Measurements from ENCODE around the gene APCDD1.

Gene APCDD1

DNA sequence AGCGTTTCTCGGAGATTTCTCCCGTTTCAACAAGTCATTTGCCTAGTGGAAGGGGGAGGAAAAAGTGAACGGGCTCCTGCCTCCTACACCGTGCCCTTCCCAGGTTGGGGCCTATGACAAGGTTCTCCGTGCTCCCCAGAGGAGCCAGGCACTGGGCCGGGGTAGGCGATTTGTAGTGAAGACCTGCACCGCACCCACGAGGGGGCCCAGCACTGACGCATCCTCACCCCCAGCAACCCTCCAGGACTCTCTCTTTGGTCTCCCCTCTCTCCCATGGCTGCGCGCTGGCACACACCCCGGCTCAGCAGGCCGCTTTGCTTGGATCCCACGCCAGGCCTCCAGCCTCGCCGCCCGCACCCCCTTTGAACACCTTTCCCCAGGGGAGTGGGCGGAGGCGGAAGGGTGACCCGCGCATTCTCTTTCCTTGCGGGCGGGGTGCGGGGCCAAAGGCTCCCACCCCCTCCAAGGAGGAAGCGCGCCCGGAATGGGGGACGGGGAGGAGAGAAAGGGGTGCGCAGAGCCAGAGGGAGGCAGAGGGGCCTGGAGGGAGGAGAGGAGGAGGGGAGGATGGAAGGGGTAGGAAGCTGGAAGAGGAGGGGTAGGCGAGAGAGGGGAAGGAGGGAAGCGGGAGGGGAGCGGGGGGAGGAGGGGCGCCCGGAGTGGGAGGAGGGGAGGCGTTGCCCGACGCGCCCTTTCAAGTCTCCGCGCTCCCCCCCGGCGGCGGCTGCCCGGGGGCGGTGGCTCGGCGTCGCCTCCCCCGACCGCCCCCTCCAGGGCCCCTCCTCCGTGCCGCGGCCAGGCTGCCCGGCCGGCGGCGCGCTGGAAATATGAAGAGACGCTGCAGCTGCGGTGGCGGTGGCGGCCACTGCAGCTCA, at the start of gene APCDD1:
Gene APCDD1 (plus strand): TSS at position 830 of the 875 bp plus-strand sequence. CDS start 347 bp downstream, outside the sequence.
- no peak for DNase-seq

DNA sequence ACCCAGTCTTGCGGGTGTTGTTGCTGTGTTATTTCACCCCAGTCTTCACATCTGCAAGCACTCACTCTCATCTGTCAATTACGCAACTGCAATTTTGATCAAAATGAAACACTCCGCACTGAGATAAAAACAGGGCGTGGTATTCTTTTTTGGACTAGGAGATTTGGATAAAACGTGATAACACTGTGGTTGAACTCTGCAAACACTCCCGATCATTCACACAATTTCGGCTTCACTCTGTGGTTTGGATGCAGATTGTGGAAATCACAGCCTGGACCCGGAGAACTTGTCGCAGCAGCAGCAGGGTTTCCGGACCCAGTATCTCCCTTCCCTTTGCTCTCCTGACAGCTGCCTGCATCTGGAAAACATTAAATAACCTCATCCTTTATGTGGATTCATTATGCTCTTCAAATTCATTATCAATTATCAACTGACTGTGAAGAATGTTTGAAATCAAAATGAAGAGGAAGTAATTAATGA, 49.4 kb upstream of the APCDD1 start:
- no peak for DNase-seq

DNA sequence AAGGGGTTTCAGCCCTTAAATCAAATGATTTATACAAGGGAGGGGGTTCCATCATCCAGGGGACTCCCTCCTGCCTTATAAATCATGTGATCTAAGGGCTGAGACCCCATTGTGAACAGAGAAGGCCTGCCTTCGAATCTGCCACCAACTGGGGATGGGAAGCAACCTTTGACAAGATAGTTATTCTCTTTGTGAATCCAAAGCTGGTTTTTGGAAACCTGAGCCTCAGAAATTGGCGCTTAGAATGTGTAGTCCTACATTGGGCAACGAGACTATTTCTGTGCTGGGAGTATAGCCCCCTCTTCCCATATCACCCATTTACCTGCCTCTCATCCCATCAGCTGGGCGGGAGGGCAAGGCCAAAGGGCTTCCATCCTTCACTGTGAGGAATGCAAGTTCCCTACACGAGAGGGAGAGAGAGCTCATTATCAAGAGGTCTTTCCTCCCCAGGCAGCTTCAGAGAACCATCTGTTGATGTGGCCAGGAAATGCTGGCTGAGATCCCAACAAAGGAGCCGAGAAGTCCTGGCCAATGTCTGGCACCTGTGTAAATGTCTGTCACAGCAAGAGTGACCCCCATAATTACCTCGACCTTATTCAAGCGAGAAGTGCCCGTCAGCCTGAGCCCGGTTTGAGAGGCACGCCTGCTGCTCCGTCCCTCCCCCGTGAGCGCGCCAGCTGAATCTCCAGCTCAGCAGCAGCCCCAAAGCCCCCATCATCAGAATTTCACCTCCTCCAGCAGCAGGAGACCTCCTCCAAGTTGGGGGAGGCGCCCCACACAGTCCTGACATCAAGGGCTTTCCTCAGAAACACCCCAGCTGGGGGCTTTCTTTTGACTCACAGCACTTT, 48.4 kb upstream of the APCDD1 start:
- DNase-seq, result no peak

DNA sequence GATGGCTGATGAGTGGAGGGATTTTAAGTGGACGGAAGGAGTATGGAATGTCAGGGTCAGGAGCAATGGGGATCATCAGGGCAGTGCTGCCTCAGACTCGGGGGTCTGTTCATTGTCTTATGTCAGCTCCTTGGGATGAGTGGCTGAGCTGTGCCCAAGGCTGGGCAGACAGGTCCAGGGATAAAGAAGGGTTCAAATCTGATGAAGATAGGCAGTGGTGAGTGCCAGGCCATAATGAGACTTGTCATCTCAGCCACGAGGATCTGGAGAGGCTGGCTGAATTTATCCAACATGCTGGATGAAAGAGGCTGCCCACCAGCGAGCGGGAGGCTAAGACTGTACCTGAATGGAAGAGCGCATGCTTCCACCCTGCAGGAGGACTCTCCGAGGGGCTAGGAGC, 46.3 kb upstream of the APCDD1 start:
- DNase-seq, result no peak

DNA sequence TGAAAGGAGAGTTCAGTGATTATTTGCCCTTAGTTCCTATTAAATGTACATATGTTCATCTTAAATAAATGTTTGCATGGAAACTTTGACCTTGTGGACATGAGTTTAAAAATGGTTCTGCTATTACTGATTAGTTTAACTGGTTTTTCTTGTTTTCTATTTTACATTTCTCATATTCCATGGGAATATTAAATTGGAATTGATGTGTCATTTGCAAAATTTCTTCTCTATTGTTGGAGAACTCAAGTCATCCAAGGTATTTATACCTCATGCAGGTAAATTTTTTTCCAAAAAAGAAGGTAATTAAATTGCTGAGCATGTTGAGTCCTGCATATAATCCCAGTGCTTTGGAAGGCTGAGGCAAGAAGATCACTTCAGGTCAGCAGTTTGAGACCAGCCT, 45.4 kb upstream of the APCDD1 start:
- DNase-seq, result no peak

DNA sequence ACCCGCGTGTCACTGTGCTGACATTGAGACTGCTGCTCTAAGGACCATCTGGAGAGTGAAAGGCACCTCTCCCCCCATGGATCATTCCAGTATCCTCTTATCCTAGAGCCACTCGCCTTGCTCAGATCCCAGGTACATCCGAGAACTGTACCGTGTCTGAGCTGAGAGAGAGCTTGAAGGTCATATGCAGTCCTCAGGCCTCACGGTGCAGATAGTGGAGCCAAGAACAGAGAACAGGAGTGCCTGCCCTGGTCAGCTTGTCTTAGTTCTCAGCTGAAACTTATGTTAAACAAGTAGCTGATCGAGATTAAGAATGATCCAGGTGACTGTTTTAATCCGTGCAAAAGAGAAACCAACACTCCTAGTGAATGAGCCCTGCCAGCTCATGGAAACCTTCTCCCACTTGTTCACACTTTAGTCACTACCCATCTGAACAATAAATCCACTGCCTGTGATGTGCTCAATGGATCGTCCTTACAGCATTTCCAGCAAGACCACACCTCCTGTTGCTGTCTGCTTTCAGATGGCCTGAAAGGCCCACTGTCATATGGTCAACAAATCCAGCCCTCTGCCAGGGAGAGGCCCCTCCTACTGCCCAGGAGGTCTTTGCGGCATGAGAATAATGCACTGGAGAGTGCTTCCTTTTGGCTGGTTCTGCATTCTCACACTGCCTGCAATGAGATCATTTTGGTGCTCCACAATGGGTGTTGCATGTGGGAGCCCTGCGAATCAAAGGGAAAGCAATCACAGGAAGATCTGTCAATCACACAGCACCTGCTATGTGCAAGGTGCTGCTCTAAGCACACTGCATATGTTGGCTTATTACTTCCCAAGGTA, 43.7 kb upstream of the APCDD1 start:
- DNase-seq, result no peak

DNA sequence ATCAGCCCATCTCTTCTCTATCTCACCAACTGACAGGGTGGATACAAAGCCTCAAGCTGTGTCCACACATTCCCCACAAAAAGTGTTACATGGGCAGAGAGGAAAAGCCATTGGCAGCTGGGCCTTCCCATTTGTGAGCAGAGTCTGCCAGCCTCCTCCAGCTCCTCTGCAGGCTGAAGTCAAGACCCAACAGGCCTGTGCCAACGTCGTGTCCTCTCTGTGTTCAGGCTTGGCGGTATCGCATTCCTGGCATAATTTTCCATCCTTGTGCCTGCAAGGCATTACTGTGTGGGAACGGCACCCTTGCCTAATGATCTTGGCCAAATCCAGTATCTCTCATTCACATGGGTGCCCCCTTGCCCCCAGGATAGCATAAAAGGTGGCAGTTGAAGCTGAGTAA, 41.5 kb upstream of the APCDD1 start:
- DNase-seq, result no peak

DNA sequence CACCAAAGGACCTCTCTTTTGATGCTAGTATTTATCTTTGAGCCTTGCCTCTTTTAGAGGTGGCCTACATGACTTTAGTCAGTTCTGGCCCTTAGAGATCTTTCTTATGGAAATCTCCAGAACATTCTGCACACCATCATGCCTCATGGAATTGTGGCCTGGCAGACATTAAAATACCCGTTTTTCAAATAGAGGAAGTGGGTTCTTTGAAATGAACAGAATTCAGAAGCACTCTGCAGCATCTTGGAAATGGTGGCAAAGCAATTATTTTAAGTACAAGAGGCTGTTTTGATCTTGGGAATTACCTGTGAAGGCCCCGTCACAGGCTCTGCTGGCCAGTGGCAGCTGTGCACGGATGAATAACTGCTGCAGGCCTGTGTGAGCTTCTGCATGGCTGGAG, 40.7 kb upstream of the APCDD1 start:
- no peak for DNase-seq

DNA sequence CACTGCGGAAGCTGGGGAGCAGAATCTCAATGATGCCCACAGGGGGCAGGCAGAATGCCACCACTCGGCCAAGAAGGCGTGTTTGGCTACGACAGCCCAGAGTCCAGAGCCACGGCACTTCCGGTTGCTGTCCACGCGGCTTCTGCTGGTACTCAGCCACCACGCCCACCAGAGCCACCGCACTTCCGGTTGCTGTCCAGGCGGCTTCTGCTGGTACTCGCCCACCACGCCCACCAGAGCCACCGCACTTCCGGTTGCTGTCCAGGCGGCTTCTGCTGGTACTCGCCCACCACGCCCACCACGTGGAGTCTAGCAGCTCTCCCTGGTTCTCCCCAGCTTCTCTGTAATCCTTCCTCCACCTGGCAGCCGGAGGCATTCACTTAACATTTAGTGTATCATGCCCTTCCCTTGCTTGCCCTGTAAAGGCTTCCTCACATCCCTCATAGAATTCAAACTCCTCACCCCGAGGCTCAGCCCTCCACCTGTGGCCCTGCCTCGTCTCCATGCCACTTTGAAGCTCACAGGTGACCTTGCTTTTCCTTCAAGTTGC, 40.1 kb upstream of the APCDD1 start:
- no peak for DNase-seq

DNA sequence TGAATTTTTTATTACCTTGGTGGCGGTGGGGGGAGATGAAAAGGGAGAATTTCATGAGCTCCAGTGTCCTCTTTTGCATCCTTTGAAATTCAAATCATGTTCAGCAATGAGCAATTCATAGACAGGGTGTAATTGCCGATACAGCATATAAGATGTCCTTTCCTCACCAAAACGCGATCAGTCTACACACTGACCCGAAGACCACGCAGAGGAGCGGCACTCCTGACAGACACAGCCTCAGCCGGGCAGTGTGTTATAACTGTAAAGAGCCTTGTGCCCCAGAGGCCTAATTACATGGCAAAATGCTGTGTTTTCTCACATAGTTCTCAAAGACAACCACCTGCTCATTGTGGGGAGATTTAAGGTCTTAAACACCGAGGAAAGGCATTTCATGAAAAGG, 38.4 kb upstream of the APCDD1 start:
- no peak for DNase-seq

DNA sequence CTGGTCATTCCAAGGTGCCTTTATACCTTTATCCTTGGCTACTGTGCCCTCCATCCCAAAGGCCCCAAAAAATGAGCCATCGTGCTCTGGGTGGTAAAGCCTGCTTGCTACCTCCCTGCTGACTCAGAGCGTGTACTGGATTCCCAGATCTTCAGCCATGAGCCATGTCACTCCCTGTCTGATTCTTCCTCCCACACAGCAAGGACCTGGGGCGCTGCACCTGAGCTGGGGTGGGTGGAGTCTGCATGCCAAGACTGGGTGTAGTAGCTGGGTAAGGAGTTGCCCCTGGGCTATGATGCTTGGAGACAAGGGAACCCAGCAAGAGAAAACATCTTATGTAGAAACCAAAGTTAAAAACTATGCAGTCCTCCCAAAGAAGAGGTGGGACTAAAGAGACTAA, 37.2 kb upstream of the APCDD1 start:
- no peak for DNase-seq

DNA sequence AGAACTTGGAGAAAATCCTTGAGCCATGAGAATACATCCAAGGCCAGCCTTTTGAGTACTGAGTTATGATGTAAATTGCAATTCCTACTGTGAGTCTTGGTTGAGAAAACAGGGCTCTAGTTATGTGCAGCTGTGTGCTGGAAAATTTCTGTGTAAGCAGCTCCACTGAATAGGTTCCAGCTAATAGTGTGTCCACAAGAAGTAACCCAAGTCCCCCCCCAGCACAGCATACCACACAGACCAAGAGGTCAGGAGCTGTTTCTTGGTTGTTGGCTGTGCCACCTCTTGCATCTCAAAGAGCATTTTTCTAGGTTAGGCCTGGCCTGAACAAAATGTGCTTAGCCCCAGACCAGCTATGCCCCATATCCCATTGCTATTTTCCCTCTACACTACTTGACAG, 36.8 kb upstream of the APCDD1 start:
- DNase-seq, result no peak

DNA sequence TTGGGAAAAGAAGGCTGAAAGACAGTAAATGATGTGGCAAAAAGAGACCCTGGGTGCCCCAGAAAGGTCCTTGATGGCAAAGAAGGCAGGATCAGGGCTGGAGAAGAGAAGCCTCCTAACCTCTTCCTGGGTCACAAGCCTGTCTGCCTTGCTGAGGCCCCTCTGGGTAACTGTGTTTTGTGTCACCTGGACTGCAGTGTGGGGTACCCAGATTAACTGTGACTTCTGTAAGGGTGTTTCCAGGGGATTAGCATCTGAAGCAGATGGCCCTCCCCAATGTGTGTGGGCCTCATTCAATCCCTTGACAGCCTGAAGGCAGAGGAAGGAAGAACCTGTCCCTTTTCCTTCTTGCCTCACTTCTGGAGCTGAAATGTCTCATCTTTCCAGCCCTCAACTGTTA, 35.6 kb upstream of the APCDD1 start:
- DNase-seq, result no peak

DNA sequence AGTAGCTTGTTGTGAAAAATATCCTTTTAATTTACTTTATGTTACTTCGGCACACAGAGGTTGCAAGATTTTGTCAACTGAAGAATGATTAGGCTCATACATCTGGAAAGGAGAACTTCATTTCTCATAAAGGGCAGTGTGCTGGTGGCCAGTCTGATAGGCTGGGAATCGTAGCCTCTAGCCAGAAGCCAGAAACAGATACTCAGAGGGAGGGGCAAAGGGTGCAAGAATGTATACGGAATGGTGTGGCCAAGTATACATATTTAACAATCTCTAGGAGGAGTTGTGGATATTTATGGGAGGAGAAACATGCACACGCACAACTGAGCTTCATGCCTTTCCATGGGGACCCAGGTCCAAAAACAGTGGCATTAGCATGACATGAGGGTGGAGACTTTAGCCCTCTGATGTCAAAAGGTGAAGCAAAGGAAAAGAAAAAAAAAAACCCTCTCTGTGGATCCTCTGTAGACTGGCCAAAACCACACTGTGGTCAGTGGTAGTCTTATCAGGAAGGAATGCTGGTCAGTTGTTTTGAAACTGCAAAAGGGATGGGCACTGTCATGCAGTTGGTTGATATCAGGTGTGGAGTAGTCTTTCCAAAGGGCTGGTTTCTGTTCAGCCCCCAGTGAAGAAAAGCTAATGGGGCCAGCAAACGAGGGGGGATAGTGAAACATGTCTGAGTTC, 34.9 kb upstream of the APCDD1 start:
- no peak for DNase-seq

DNA sequence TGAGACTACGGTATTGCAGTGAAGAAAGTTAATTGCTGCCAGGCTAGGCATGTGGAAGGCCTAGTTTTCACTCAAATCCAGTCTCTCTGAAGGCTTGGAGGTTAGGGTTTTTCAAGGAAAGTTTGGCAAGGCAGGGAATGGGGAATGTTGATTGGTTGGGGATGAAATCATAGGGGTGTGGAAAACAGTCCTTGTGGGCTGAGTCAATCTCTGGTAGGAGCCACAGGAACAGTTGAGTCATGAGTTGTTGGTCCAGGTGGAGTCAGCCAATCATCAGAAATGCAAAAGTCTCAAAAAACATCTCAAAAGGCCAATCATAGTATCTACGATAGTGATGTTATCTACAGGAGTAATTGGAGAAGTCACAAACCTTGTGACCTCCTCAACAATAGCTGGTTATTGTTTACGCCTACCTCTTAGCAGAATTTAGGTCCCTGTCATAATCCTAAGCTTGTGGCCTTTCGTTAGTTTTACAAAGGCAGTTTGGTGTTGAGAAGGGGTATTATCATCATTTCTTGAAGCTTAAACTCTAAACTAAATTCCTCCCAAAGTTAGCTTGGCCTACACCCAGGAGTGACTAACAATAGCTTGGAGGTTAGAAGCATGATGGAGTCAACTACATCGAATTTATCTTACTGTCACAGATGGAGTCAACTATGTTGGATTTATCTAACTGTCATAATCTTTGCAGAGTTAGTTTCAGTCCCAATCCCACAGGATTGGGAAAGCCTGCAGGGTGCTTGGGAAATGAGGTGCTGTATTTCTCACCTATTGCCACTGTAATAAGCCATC, 33.7 kb upstream of the APCDD1 start:
- no peak for DNase-seq

DNA sequence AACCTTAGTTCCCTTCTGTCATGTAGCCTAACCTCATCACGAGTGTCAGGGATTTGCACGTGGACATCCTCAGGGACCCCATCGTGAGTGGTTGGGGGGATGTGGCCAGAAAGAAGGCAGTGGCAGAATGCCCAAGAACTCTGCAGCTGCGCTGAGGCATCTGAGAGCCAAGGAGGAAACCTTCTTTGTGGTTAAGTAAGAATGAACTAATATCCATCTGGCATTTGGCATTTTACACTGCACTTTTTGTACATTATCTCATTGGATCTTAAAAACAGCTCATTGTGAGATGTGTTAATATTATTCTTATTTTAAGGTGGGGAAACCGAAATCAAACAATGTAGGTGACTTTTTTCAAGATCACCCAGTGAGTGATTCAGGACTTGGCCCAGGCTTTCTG, 32.6 kb upstream of the APCDD1 start:
- DNase-seq, result no peak

DNA sequence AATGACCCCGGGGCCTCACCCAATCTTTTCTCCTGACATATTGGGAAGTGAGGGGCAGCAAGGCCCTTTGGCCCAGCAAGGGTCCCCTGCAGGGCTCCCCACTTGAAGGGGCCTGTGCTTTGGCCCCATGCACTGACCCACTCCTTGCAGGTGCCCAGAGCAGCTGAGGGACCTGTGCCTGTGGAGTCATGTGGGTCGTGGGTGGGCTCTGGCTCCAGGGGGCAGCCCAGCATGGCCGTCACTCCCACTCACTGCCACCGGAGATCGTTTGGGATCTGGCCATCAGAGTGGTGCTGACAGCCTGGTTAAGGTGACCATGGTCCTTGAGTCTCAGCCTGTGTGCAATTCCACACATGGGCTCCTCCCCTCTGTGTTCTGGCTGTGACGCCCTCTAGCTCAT, 31.7 kb upstream of the APCDD1 start:
- no peak for DNase-seq

DNA sequence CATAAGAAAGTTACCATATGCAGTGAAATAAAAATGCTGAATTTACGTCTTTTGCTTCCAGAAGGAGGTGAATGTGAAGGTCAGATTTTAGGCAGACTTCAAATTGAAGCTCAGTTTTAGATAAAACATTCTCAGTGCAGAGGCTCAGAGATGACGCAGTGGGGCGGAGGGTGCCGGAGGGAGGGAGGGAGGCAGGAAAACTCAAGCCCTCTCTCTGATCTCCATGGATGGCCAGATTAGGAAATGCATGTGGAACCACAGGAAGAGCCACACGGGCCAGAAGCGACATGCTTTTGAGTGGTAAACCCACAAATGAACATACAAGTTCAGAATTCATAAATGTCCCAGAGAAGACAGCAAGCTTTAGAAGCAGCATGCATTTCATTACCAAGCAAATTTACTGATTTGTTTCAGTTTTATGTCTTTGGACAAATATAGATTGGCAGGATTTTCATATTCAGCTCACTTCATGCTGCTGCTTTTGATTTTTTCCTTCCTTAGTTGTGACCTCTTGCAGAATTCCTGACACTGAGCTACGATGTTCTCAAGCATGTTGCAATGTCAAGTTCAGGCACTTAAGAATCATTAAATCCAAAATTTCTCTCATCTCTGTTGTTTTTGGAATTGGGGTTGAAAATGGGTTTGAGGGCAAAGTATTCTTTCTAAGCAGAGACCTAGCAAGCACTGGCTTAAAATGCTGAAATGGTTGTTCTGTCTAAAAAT, 29.7 kb upstream of the APCDD1 start:
- no peak for DNase-seq

DNA sequence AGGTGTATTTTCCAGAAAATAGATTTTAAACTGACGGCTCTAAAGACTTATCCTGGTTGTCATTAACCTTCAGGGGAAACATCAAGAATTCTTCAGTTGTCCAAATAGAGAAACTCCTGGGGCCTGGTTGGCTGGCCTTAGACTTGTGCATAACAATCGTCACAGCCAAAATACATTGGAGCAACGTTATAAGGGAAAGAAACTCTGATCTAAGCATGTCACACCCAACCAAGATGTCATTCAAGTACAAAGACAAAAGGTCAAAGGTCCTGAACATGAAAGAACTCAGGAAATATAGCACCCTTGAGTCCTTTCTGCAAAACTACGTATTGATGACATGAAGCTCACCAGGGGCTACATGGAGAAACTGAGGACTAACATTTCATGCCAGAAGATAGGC, 23.8 kb upstream of the APCDD1 start:
- no peak for DNase-seq

DNA sequence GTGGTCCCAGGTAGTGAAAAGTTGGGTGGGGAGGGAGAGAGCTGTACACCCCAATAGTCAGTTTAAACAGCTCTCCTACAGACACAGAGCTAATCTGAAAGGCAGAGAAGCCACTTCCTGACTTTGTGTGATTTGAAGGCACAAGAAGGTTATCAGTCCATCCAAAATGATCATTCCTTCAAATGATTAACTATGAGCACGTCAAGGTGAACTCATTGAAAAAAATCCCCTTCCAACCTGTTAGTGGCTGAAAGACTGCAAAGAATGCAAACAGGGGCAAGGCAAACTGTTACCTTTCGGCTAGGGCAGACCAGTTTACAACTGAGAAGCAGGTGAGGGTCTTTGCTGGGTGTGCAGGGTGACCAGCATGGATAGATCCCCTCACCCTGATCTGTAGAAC, 22.8 kb upstream of the APCDD1 start:
- DNase-seq, result no peak

DNA sequence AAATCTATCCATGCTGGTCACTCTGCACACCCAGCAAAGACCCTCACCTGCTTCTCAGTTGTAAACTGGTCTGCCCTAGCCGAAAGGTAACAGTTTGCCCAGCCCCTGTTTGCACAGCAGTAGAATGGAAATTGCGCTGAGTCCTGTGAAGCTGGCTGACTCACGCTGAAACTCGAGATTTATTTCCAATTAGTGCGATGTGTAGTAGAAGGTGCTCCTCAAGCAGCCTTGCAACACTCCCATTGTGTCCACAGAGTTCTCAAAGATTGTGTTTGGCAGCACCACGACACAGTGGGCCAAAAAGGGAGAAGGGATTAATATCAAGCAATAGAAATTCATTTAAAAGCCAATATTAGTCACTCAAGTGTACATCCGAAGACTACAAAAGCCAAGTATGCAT, 21.7 kb upstream of the APCDD1 start:
- no peak for DNase-seq

Measured in hematopoietic multipotent progenitor cell treated with erythropoietin and hydrocortisone succinate and interleukin-3 and kit ligand, for 8 days (in vitro differentiated cells).